ENCODE results near the gene CRACR2A.

The CRACR2A gene

GRCh38 chr12:3752741-3753486 lies at the start of gene CRACR2A:
Gene CRACR2A, minus strand, starts transcription at chr12:3753109. Its CDS starts 56,110 bp downstream, at chr12:3696999.
- peak; percentile 91 for DNase-seq (ENCODE audit: extremely low read depth, insufficient read length)
- Histone ChIP-seq H3K27me3 (replicated peaks; ENCODE audit: control insufficient read depth, insufficient read depth, low read length) (no peaks in the 10 kb centered on the region), H3K4me3 (replicated peaks; ENCODE audit: low read depth, low read length) (peak within 1 kb of the TSS; percentile 75), H3K36me3 (ENCODE audit: control insufficient read depth, insufficient read depth, low read length) (no peaks in the 10 kb centered on the region; the same call in none of the 2 replicates)
- TF ChIP-seq, protein P1, sequence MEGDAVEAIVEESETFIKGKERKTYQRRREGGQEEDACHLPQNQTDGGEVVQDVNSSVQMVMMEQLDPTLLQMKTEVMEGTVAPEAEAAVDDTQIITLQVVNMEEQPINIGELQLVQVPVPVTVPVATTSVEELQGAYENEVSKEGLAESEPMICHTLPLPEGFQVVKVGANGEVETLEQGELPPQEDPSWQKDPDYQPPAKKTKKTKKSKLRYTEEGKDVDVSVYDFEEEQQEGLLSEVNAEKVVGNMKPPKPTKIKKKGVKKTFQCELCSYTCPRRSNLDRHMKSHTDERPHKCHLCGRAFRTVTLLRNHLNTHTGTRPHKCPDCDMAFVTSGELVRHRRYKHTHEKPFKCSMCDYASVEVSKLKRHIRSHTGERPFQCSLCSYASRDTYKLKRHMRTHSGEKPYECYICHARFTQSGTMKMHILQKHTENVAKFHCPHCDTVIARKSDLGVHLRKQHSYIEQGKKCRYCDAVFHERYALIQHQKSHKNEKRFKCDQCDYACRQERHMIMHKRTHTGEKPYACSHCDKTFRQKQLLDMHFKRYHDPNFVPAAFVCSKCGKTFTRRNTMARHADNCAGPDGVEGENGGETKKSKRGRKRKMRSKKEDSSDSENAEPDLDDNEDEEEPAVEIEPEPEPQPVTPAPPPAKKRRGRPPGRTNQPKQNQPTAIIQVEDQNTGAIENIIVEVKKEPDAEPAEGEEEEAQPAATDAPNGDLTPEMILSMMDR (IDR thresholded peaks at IDR 0.05; ENCODE audit: insufficient read depth, low read length, poor library complexity, severe bottlenecking), result peak; percentile 47

GRCh38 chr12:3797531-3798048 lies 44.7 kb upstream of the CRACR2A start:
- Histone ChIP-seq H3K4me3 (replicated peaks; ENCODE audit: low read depth, low read length) (no peak overlapping the region), H3K27me3 (replicated peaks; ENCODE audit: control insufficient read depth, insufficient read depth, low read length) (no peaks in the 10 kb centered on the region), H3K36me3 (ENCODE audit: control insufficient read depth, insufficient read depth, low read length) (no peaks in the 10 kb centered on the region)
- no peak for DNase-seq (ENCODE audit: extremely low read depth, insufficient read length)
- TF ChIP-seq, protein P1 (IDR thresholded peaks at IDR 0.05; ENCODE audit: insufficient read depth, low read length, poor library complexity, severe bottlenecking), result no peak

- Histone ChIP-seq H3K36me3 (ENCODE audit: control insufficient read depth, insufficient read depth, low read length) (no peaks in the 10 kb centered on the region), H3K27me3 (replicated peaks; ENCODE audit: control insufficient read depth, insufficient read depth, low read length) (no peaks in the 10 kb centered on the region), H3K4me3 (replicated peaks; ENCODE audit: low read depth, low read length) (no peak overlapping the region)
- DNase-seq (ENCODE audit: extremely low read depth, insufficient read length), result no peak
- TF ChIP-seq, protein P1 (IDR thresholded peaks at IDR 0.05; ENCODE audit: insufficient read depth, low read length, poor library complexity, severe bottlenecking), result no peak
Observed at GRCh38 chr12:3795492-3796133, 42.7 kb upstream of the CRACR2A start.

- no peaks in the 10 kb centered on the region for H3K36me3 ChIP-seq (ENCODE audit: control insufficient read depth, insufficient read depth, low read length)
- DNase-seq (ENCODE audit: extremely low read depth, insufficient read length), result no peak
- H3K4me3 ChIP-seq (replicated peaks; ENCODE audit: low read depth, low read length), result no peak overlapping the region
- no peaks in the 10 kb centered on the region for H3K27me3 ChIP-seq (replicated peaks; ENCODE audit: control insufficient read depth, insufficient read depth, low read length)
- TF ChIP-seq, protein P1 (IDR thresholded peaks at IDR 0.05; ENCODE audit: insufficient read depth, low read length, poor library complexity, severe bottlenecking), result no peak
Observed at GRCh38 chr12:3795066-3795465, 42.2 kb upstream of the CRACR2A start.

- Histone ChIP-seq H3K36me3 (ENCODE audit: control insufficient read depth, insufficient read depth, low read length) (no peaks in the 10 kb centered on the region), H3K27me3 (replicated peaks; ENCODE audit: control insufficient read depth, insufficient read depth, low read length) (no peaks in the 10 kb centered on the region), H3K4me3 (replicated peaks; ENCODE audit: low read depth, low read length) (no peak overlapping the region)
- no peak for DNase-seq (ENCODE audit: extremely low read depth, insufficient read length)
- TF ChIP-seq, protein P1 (IDR thresholded peaks at IDR 0.05; ENCODE audit: insufficient read depth, low read length, poor library complexity, severe bottlenecking), result no peak
Observed at GRCh38 chr12:3792623-3793288, 39.8 kb upstream of the CRACR2A start.

Measured in GM06990 (cell line).